GM18951 (cell line): Measurements from ENCODE around the gene BDNF.
"Not testable (repeated sequence)": the region's sequence is repeated elsewhere in the genome, so short reads cannot be mapped to it uniquely, and the experiment has no call there.

Experiments used
- POLR2A ChIP-seq: IDR thresholded peaks from 4 replicates; pipeline ENCODE4 v1.6.1; 2011; ENCODE audit warnings: mild to moderate bottlenecking; ENCODE audit not compliant: insufficient read length, insufficient read depth; ENCODE audit errors: extremely low read depth
- in situ Hi-C: fragments of 300-500 bp; cut with MboI; formaldehyde crosslinking; loops from one replicate; pipeline ENCODE4 v1.12.0; 2022; ENCODE audit warnings: low sequenced_read_pairs, mixed read lengths, inconsistent platforms; ENCODE audit not compliant: unreplicated experiment

The BDNF gene

DNA sequence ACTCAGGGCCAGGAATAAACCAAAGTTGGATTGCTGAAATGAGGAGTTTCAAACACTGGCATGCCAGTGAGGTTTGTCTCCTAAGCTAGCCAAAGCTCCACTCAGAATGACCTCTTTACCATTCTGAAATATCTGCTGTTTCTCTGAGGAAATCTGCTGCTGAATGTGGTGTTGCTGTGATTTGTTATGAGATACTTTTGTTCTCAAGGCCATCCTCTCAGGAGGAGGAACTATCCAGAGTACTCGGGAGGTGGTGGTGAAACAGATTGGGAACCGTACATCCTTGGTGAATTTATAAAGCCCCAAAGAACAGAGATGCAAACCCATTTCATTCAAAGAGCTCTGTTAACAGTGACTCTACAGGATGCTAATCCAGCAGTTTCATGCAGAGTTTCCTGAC lies 50.5 kb downstream of the BDNF start:
- in situ Hi-C loops, result no loop called here
- TF ChIP-seq POLR2A, result no peak

DNA sequence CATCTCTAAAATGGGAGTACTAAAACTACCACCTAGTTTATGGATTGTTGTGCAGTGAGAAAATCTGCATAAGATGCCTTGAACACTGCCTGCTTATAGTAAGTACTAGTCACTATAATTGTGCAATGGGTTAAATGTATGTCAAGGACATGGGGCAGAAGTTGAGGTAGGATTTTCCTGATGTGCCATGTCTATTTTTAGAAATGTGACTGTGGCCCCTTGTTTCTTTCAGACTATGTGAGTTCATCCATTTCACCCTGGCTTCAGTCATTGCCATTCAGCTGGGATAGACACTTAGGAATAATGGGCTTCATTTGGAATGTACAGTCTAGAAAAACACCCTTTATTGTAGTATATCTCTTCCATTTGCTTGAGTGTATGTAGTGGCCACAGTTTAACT lies 51.4 kb downstream of the BDNF start:
- in situ Hi-C loops, result no loop called here
- no peak for TF ChIP-seq POLR2A

DNA sequence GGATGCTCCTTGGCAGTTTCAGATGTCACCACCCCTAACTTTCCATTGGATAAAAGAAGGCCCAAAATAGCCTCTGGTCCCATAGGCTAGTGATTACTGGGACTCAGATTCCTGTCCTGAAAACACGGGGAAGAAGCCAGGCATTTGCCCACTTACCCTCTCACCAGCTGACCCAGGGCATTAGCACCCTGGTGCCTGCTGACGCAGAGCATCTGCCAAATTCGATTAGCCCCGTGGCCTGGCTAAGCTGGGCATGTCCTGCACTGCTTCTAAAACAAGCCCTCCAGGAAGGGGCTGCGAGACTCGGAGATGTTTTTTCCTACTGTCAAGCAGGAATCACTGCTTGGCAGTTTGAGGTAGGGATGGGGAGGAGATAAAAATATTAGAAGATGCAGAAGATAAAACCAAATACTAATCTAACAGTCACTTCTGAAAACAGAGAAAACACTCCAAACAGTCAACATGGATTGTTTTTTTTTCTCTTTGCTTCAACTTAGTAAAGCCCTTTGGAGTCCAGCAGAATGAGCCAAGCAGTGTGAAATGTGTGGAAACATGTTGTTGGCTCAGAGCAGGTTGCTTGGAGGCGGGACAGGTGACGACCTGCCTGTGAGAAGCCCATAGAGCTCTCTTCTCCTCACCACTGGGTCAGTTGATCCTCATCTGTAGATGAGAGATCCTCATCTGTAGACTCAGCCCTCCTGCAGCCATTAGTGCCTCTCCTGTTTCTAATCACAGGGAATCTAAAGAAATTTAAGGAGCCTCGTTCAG lies 54.0 kb downstream of the BDNF start:
- in situ Hi-C loops, result no loop called here
- TF ChIP-seq POLR2A, result no peak

DNA sequence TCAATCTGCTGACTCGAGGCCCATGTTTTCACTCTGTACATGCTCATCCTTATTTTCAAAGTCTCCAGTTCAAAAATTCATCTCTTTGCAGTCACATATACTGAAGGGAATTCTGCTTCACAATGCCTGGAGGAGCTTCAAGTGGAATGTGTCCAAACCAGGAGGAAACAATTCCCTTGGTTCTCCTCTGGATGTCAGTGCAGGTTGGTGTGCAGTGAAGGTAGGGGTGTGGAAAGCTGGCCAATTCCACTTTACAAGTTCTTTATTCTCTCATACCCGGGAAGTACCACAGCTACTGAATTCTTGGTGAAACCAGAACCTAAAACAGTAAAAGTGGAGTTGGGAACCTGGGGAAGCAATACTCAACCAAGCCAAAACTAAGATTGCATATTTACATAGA lies 57.3 kb downstream of the BDNF start:
- TF ChIP-seq POLR2A, result no peak
- in situ Hi-C loops, result no loop called here

DNA sequence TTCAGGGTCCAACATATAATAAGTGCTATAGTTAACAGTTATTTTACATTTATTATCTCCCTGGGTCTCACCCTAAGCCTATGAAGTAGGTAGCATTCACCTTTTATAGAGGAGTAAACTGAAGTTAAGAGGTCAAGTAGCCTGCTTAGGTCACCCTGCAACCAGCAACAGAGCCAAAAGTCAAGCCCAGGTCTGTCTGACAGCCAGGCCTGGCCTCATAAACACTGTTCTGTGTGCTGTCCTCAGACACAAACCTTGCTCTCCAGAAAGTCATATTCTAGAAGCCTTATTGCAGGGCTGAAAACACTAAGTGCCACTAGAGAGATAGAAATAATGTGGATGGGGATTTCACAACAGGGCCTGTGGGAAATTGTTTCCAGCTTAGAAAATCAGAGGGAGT lies 59.3 kb downstream of the BDNF start:
- TF ChIP-seq POLR2A, result no peak
- in situ Hi-C loops, result no loop called here

DNA sequence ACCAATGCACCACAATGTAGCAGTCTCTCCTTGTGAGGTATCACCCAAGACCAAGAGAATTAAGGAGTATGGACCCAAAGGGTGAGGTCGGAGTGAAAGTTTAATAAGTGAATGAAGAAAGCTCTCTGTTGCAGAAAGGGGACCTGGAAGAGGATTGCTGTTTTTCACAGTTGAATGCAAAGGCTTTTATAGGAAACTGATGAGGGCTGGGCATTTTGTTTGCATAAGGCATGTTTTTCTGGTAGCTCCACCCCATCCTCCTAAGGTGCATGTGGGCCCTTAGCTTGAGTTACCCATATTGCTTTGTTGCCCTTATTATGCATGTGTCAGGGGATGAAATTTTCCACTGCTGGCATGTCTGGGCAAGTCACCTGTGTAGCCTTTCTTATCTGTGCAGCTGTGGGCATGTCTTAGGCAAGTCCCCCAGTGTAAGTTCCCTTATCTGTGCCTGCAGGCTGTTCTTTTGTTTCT lies 64.7 kb downstream of the BDNF start:
- no peak for TF ChIP-seq POLR2A
- in situ Hi-C loops, result no loop called here

DNA sequence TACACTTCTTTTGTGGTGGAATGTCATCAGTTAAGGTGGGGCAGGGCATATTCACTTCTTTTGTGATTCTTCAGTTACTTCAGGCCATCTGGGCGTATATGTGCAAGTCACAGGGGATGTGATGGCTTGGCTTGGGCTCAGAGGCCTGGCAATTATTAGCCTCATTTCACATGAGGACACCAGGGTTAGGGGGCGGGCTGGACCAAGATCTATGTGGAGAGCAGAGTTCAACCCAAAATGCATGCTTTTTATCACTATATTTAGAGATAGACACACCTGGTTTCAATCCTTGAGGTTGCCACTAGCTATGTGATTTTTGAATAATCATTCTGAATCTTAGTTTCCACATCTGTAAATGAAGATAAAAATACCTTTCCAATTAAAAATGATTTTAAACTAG lies 65.5 kb downstream of the BDNF start:
- in situ Hi-C loops, result not testable (repeated sequence)

DNA sequence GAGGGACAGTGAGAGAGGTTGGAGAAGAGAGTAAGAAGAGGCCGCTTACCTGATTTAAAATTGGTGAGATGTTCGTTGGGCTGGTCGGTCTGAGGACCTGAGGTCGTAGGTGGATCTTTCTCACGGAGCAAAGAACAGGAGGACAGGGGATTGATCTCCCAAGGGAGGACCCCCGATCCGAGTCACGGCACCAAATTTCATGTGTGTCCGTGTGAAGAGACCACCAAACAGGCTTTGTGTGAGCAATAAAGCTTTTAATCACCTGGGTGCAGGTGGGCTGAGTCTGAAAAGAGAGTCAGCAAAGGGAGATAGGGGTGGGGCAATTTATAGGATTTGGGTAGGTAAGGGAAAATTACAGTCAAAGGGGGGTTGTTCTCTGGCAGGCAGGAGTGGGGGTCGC lies 66.0 kb downstream of the BDNF start:
- in situ Hi-C loops, result not testable (repeated sequence)

DNA sequence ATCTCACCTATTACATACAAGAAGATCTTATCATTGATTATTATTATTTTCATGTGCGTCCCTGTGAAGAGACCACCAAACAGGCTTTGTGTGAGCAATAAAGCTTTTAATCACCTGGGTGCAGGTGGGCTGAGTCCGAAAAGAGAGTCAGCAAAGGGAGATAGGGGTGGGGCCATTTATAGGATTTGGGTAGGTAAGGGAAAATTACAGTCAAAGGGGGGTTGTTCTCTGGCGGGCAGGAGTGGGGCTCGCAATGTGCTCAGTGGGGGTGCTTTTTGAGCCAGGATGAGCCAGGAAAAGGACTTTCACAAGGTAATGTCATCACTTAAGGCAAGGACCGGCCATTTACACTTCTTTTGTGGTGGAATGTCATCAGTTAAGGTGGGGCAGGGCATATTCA lies 71.2 kb downstream of the BDNF start:
- in situ Hi-C loops, result not testable (repeated sequence)

DNA sequence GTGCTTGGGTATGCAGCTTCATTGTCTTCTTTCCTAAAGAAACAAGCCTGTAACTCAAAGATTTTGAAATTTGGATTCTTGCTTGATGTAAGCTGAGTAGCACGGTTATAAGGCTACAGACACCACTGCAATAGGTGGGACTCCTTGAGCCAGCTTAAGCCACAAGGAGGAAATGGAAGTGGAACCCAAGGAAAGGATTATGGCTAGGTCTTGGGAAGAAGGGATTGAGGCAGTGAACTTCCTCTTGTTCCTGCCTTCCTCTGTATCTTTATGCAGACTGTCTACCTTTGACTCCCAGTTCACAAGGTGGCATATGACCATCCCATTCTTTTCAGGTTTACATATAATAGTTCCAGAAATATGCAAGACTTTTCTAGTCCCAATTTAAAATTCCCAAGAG lies 72.3 kb downstream of the BDNF start:
- TF ChIP-seq POLR2A, result no peak
- in situ Hi-C loops, result no loop called here

DNA sequence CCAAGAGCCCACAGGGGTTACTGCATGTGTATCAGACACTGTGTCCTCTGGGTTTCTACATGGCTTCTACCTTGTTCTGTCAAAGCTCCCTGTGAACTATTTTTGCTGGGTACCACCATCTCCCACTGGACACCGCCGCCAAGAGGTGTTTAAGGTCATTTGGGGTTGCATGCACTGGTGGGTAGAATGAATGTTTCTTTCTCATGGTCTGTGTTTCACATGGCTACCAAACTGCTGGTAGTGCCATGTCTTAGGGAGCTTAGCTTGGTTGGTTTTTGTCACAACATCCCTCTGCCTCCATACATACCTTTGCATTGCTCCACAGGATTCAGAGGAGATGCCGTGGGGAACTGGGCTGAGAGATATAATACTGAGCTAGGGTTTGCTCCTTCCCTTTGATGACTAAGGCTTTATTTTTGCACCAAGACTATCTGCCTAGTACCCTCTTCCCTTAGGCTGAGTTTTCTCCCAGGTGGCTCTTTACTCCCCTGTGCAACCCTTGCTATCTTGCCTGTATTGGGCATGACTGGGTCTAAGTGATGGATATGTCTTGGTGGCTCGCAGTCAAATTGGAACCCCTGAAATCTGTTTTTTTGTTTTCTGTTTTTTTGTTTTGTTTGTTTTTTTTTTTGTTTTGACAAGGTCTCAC lies 73.2 kb downstream of the BDNF start:
- no peak for TF ChIP-seq POLR2A
- in situ Hi-C loops, result no loop called here

DNA sequence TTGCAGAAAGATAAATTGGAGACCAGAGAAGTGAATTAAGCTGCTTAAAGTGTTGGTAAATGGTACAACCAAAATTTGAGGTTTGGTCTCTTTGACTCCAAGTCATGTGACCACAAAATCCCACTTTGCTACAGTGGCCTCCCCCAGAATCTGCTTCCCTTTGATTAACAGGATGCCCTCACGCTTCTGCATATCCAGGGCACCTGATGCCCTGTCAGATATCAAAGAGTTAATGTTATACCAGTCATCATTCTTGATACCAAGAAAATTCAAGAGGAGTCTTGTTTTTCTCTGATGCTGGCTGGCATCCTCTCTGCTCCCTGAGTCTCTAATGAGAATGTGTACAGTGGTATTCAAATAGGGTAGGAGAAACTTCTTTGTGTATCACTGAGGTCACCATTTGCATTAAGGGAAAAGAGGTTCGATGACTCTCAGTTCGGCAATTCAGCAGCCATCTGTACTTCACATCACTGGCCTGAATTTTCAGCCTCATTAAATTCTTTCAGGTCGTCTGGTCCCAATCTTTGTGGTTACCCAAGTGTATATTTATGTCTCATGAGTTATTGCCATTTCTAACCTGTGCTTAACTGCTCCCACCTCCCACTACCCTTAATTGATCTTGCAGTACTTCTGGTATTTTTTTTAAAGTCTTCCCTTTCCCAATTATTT lies 73.9 kb downstream of the BDNF start:
- in situ Hi-C loops, result no loop called here
- TF ChIP-seq POLR2A, result no peak

DNA sequence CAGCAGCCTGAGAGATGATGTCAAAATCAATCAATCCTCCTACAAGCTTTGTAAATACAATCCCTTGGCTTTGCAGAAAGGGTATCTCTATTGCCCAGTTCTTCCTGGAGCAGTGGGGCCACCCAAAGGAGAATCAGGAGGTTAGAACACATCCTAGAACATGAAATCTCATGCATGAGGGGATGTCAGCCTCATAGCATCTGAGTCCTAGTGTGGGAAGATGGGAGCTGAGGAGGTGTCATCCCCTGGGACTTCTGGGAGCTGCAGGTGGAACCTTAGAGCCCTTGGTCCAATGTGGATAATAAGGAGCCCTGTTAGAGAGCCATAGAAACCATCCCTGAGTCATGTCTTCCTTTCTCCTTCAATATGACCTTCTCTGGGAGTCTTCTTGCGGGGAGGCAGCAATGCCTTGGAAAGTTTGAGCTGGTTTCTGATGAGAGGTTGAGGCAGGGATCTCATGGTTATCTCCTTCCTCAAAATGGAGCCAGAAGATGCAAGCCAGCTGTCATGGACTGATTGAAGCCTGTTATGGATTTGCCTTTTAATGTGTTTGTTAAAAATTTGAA lies 74.8 kb downstream of the BDNF start:
- in situ Hi-C loops, result no loop called here
- TF ChIP-seq POLR2A, result no peak
